Sigmoid colon (tissue), 4 donors: Measurements from ENCODE around the gene MAML3.

ENCODE experiments used
- EP300 ChIP-seq, 4 donors: sonication (generic); formaldehyde crosslinking; IDR thresholded peaks; one replicate each; pipeline ENCODE4 v1.6.1; 2017; ENCODE audit warnings: antibody characterized with exemption in 4 of 4
- POLR2A ChIP-seq, 2 donors: fragments of 450-650 bp; IDR thresholded peaks; one replicate each; pipeline ENCODE4 v1.6.1; 2016; ENCODE audit warnings: antibody characterized with exemption in 2 of 2, mild to moderate bottlenecking in 2 of 2, moderate library complexity in 2 of 2
- POLR2AphosphoS5 ChIP-seq, 4 donors: sonication (generic); formaldehyde crosslinking; IDR thresholded peaks; one replicate each; pipeline ENCODE4 v1.6.1; 2017; ENCODE audit warnings: antibody characterized with exemption in 4 of 4
- TF ChIP-seq, protein P1 (sequence below), 4 experiments: fragments of 450-650 bp in 3 of 4; fragments of 200-600 bp in 1 of 4; IDR thresholded peaks; one replicate each; pipeline ENCODE4 v1.5.1; 2016 to 2019; ENCODE audit warnings: antibody characterized with exemption in 4 of 4, mild to moderate bottlenecking in 3 of 4, moderate library complexity in 2 of 4

DNA sequence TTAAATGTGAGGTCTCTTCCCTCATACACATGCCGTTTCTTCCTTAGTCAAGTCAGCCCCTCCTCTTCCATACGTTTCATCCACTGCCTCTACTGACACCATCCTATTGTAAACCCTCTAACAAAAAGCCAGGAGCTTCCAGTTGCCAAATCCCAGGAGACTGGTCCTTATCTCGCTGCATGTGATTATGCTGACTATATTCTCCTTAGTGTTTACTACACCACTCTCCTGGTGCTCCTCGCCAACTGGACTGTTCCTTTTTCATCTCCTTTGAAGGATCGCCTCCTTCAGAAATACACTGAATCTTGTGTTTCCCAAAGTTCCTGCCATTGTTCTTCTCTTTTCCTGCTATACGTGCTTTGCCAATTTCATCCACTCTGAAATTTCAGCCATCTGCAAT lies 27.7 kb downstream of the MAML3 start:
- TF ChIP-seq EP300 (IDR thresholded peaks at IDR 0.05): no peak
- TF ChIP-seq, protein P1, sequence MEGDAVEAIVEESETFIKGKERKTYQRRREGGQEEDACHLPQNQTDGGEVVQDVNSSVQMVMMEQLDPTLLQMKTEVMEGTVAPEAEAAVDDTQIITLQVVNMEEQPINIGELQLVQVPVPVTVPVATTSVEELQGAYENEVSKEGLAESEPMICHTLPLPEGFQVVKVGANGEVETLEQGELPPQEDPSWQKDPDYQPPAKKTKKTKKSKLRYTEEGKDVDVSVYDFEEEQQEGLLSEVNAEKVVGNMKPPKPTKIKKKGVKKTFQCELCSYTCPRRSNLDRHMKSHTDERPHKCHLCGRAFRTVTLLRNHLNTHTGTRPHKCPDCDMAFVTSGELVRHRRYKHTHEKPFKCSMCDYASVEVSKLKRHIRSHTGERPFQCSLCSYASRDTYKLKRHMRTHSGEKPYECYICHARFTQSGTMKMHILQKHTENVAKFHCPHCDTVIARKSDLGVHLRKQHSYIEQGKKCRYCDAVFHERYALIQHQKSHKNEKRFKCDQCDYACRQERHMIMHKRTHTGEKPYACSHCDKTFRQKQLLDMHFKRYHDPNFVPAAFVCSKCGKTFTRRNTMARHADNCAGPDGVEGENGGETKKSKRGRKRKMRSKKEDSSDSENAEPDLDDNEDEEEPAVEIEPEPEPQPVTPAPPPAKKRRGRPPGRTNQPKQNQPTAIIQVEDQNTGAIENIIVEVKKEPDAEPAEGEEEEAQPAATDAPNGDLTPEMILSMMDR (IDR thresholded peaks at IDR 0.05): no peak
- TF ChIP-seq POLR2AphosphoS5 (IDR thresholded peaks at IDR 0.05): no peak
- no peak for TF ChIP-seq POLR2A (IDR thresholded peaks at IDR 0.05)
